SK-N-SH treated with all-trans-retinoic acid at 6 μM for 48 hours (cell line): ENCODE data around the gene IQGAP3.

Experiments used
- ATAC-seq: fragments of 200-7000 bp; cut with Tn5 transposase; 3 replicates; pipeline ENCODE4 v1.9.1; 2020; ENCODE audit warnings: mild to moderate bottlenecking, moderate library complexity
- ARNTL ChIP-seq: fragments of 450-650 bp; formaldehyde crosslinking; IDR thresholded peaks from 2 replicates; pipeline ENCODE4 v1.5.0; 2020; ENCODE audit warnings: low read depth, mild to moderate bottlenecking, moderate library complexity, borderline replicate concordance
- BACH2 ChIP-seq: fragments of 250-450 bp; sonication (Bioruptor Pico); IDR thresholded peaks from 2 replicates; pipeline ENCODE4 v1.9.0; 2021; ENCODE audit warnings: mild to moderate bottlenecking, borderline replicate concordance
- CSDC2 ChIP-seq: fragments of 250-450 bp; sonication (Bioruptor Pico); IDR thresholded peaks from 2 replicates; pipeline ENCODE4 v1.5.0; 2020; ENCODE audit warnings: mild to moderate bottlenecking, moderate library complexity
- ESRRG ChIP-seq: fragments of 250-450 bp; sonication (Bioruptor Pico); IDR thresholded peaks from 2 replicates; pipeline ENCODE4 v1.6.1; 2021; ENCODE audit warnings: mild to moderate bottlenecking
- GLIS3 ChIP-seq: fragments of 250-450 bp; sonication (Bioruptor Pico); IDR thresholded peaks from 2 replicates; pipeline ENCODE4 v1.5.0; 2020; ENCODE audit warnings: mild to moderate bottlenecking, moderate library complexity
- ISL1 ChIP-seq: fragments of 250-450 bp; sonication (Bioruptor Pico); IDR thresholded peaks from 2 replicates; pipeline ENCODE4 v2.1.2; 2022; ENCODE audit warnings: mild to moderate bottlenecking, moderate library complexity
- OSR1 ChIP-seq: fragments of 250-450 bp; sonication (Bioruptor Pico); IDR thresholded peaks from 2 replicates; pipeline ENCODE4 v1.8.0; 2022; ENCODE audit warnings: moderate library complexity, mild to moderate bottlenecking, inconsistent platforms
- PPARA ChIP-seq: fragments of 250-450 bp; sonication (Bioruptor Pico); IDR thresholded peaks from 2 replicates; pipeline ENCODE4 v1.5.0; 2020; ENCODE audit warnings: mild to moderate bottlenecking, borderline replicate concordance
- RARB ChIP-seq: fragments of 250-450 bp; sonication (Bioruptor Pico); IDR thresholded peaks from 2 replicates; pipeline ENCODE4 v1.8.0; 2021; ENCODE audit warnings: mild to moderate bottlenecking, moderate library complexity
- SNAI2 ChIP-seq: fragments of 250-450 bp; sonication (Bioruptor Pico); IDR thresholded peaks from 2 replicates; pipeline ENCODE4 v1.5.0; 2020; ENCODE audit warnings: mild to moderate bottlenecking, moderate library complexity
- TCF4 ChIP-seq: fragments of 250-450 bp; sonication (Bioruptor Pico); IDR thresholded peaks from 2 replicates; pipeline ENCODE4 v1.8.0; 2021; ENCODE audit warnings: mild to moderate bottlenecking, moderate library complexity, borderline replicate concordance
- TOX ChIP-seq: fragments of 250-450 bp; sonication (Bioruptor Pico); IDR thresholded peaks from 2 replicates; pipeline ENCODE4 v1.8.0; 2021; ENCODE audit warnings: mild to moderate bottlenecking, moderate library complexity, borderline replicate concordance
- ZC3H10 ChIP-seq: fragments of 250-450 bp; sonication (Bioruptor Pico); IDR thresholded peaks from 2 replicates; pipeline ENCODE4 v1.5.1; 2021; ENCODE audit warnings: mild to moderate bottlenecking, moderate library complexity
- ZFP3 ChIP-seq: fragments of 250-450 bp; sonication (Bioruptor Pico); IDR thresholded peaks from 2 replicates; pipeline ENCODE4 v1.5.0; 2020; ENCODE audit warnings: mild to moderate bottlenecking, moderate library complexity
- ZFP30 ChIP-seq: fragments of 450-650 bp; formaldehyde crosslinking; IDR thresholded peaks from 2 replicates; pipeline ENCODE4 v1.5.0; 2022; ENCODE audit warnings: mild to moderate bottlenecking, moderate library complexity
- ZNF565 ChIP-seq: fragments of 450-650 bp; formaldehyde crosslinking; conservative IDR thresholded peaks from 2 replicates; pipeline ENCODE4 v1.5.0; 2020; ENCODE audit warnings: low read depth, mild to moderate bottlenecking, moderate library complexity
- ZNF70 ChIP-seq: fragments of 450-650 bp; formaldehyde crosslinking; IDR thresholded peaks from 2 replicates; pipeline ENCODE4 v1.5.0; 2020; ENCODE audit warnings: mild to moderate bottlenecking, moderate library complexity
- ZNF8 ChIP-seq: fragments of 450-650 bp; formaldehyde crosslinking; IDR thresholded peaks from 2 replicates; pipeline ENCODE4 v1.5.0; 2020; ENCODE audit warnings: mild to moderate bottlenecking, moderate library complexity
- TF ChIP-seq, protein P1 (sequence below): fragments of 250-450 bp; sonication (Bioruptor Pico); IDR thresholded peaks from 2 replicates; pipeline ENCODE4 v1.5.1; 2020; ENCODE audit warnings: low read depth, mild to moderate bottlenecking, moderate library complexity
- TF ChIP-seq, protein P2 (sequence below): fragments of 250-450 bp; sonication (Bioruptor Pico); IDR thresholded peaks from 2 replicates; pipeline ENCODE4 v1.5.0; 2020; ENCODE audit warnings: mild to moderate bottlenecking, moderate library complexity
- TF ChIP-seq, protein P3 (sequence below): fragments of 250-450 bp; sonication (Bioruptor Pico); IDR thresholded peaks from 2 replicates; pipeline ENCODE4 v1.8.0; 2021; ENCODE audit warnings: low read depth, mild to moderate bottlenecking, moderate library complexity, borderline replicate concordance

The IQGAP3 gene

GRCh38 chr1:156540955-156541354 is 31.4 kb downstream of the IQGAP3 start:
- TF ChIP-seq TOX (CRISPR knock-in tag) (no peak), BACH2 (CRISPR knock-in tag) (no peak), ISL1 (no peak)
- no peak for ATAC-seq

DNA sequence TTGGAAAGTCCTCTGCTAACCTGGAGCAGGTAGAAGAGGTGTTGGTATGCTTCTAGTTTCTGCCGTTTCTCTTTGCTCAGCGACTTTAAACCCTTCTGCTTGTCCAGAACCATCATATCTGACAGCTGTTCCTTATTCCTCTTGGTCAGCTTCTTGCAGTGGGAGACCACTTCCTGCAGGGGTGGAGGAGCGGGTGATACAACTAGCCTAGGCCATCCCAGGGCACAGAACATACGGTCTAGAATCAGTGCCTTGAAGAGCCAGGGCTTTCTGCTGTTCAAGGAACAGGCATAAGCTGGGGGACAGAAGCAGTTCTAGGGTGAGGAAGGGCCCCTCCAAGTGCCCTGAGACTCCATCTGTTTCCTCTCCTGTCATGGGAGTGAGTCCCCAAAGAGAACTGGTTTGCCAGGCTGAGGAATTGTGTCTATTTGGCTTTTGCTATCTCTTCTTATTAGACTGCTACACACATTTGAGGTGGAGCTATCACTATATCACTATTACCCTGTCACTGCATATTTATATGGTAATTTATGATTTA is 32.5 kb downstream of the IQGAP3 start:
- no peak for ATAC-seq
- no peak for TF ChIP-seq PPARA (CRISPR knock-in tag)
- TF ChIP-seq, protein P1, sequence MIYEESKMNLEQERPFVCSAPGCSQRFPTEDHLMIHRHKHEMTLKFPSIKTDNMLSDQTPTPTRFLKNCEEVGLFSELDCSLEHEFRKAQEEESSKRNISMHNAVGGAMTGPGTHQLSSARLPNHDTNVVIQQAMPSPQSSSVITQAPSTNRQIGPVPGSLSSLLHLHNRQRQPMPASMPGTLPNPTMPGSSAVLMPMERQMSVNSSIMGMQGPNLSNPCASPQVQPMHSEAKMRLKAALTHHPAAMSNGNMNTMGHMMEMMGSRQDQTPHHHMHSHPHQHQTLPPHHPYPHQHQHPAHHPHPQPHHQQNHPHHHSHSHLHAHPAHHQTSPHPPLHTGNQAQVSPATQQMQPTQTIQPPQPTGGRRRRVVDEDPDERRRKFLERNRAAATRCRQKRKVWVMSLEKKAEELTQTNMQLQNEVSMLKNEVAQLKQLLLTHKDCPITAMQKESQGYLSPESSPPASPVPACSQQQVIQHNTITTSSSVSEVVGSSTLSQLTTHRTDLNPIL (CRISPR knock-in tag) = no peak
- TF ChIP-seq TOX (CRISPR knock-in tag) = no peak
- TF ChIP-seq ZC3H10 (CRISPR knock-in tag) = no peak
- TF ChIP-seq, protein P2, sequence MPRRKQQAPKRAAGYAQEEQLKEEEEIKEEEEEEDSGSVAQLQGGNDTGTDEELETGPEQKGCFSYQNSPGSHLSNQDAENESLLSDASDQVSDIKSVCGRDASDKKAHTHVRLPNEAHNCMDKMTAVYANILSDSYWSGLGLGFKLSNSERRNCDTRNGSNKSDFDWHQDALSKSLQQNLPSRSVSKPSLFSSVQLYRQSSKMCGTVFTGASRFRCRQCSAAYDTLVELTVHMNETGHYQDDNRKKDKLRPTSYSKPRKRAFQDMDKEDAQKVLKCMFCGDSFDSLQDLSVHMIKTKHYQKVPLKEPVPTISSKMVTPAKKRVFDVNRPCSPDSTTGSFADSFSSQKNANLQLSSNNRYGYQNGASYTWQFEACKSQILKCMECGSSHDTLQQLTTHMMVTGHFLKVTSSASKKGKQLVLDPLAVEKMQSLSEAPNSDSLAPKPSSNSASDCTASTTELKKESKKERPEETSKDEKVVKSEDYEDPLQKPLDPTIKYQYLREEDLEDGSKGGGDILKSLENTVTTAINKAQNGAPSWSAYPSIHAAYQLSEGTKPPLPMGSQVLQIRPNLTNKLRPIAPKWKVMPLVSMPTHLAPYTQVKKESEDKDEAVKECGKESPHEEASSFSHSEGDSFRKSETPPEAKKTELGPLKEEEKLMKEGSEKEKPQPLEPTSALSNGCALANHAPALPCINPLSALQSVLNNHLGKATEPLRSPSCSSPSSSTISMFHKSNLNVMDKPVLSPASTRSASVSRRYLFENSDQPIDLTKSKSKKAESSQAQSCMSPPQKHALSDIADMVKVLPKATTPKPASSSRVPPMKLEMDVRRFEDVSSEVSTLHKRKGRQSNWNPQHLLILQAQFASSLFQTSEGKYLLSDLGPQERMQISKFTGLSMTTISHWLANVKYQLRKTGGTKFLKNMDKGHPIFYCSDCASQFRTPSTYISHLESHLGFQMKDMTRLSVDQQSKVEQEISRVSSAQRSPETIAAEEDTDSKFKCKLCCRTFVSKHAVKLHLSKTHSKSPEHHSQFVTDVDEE (CRISPR knock-in tag) = no peak
- no peak for TF ChIP-seq BACH2 (CRISPR knock-in tag)
- no peak for TF ChIP-seq ARNTL

- no peak for ATAC-seq
- TF ChIP-seq ZNF70 (CRISPR knock-in tag) (no peak), RARB (no peak), ZNF565 (CRISPR knock-in tag) (no peak), CSDC2 (CRISPR knock-in tag) (no peak), ARNTL (no peak), ZFP30 (CRISPR knock-in tag) (no peak)
- TF ChIP-seq, protein P3, sequence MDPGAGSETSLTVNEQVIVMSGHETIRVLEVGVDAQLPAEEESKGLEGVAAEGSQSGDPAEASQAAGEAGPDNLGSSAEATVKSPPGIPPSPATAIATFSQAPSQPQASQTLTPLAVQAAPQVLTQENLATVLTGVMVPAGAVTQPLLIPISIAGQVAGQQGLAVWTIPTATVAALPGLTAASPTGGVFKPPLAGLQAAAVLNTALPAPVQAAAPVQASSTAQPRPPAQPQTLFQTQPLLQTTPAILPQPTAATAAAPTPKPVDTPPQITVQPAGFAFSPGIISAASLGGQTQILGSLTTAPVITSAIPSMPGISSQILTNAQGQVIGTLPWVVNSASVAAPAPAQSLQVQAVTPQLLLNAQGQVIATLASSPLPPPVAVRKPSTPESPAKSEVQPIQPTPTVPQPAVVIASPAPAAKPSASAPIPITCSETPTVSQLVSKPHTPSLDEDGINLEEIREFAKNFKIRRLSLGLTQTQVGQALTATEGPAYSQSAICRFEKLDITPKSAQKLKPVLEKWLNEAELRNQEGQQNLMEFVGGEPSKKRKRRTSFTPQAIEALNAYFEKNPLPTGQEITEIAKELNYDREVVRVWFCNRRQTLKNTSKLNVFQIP = no peak
These were observed 33.5 kb downstream of the IQGAP3 start for GRCh38 chr1:156538711-156539440.

DNA sequence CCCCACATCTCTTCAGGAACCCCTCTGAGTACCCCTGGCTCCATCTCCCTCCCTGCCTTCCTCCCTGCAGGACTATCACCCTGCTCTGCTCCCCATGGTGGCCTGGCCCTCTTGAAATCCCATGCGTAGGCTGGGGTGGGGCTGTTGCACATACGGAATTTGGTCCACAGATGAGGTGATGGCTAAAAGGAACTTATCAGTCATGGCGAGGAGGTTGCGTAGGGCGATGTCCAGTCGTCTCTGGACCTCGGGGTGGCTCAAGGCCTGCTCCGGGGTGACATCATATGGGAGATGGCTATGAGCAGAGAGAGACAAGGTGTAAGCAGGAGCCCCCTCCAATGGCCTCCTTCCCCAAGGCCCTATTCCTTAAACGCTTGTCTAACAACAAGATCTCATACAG is 35.3 kb downstream of the IQGAP3 start:
- no peak for ATAC-seq

GRCh38 chr1:156534424-156535060 is 37.8 kb downstream of the IQGAP3 start:
- ATAC-seq = no peak
- TF ChIP-seq ISL1 (no peak), ZFP3 (no peak), TOX (CRISPR knock-in tag) (no peak), TCF4 (CRISPR knock-in tag) (no peak), ZC3H10 (CRISPR knock-in tag) (no peak), ZFP30 (CRISPR knock-in tag) (no peak), PPARA (CRISPR knock-in tag) (no peak), SNAI2 (CRISPR knock-in tag) (no peak), ZNF565 (CRISPR knock-in tag) (no peak), CSDC2 (CRISPR knock-in tag) (no peak), BACH2 (CRISPR knock-in tag) (no peak), ZNF70 (CRISPR knock-in tag) (no peak), ESRRG (CRISPR knock-in tag) (no peak), OSR1 (no peak)
- TF ChIP-seq, protein P2 (CRISPR knock-in tag) = no peak
- TF ChIP-seq, protein P1 (CRISPR knock-in tag) = no peak
- TF ChIP-seq, protein P3 = no peak

More for the DNA sequence above, 35.3 kb downstream of the IQGAP3 start:
- TF ChIP-seq ZNF8 (no peak), GLIS3 (CRISPR knock-in tag) (no peak), ZFP30 (CRISPR knock-in tag) (no peak), ZNF70 (CRISPR knock-in tag) (no peak), ZNF565 (CRISPR knock-in tag) (no peak)
